ENCODE results near the gene SPAG4.

Gene SPAG4

DNA sequence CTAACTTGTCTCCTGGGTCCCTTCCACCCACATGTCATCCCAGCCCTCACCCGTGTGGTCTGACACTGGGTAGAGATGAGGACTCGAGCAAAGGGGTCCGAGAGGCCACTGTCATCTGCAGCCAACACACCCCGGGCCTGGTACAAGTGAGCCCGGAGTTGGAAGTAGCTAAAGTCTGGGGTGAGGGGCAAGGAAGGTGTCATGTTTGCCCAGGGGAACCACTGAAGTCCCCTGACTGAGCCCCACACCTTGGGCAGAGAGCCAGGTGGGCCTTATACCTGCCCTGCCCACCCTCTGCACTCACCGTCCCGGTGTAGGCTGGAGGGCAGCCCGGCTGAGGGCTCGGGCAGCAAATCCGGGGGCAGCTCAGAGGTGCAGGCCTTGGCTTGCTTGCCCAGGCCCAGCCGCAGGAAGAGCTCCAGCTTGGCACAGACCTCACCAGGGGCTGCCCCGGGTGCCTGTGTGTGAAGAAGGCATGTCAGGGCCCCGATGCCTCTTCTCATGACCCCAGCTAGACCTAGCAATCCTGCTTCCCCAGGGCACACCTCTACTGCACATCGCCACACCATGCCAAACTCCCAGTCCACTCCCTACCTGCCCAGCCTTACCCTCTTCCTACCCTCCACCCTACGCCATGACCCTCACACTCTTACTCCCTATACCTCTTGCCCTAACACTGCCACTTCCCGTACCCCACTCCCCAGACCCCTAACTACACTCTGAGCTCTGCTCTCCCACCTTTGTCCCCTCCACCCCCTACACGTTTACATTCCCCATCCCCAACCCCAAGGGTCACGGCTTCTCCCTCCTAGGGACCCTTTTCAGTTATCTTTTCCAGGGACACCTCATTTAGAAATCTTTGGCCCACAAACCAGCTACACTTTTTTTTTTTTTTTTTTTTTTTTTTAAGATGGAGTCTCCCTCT lies 31.7 kb upstream of the SPAG4 start:
- Histone ChIP-seq H3K9ac (ENCODE audit: low read depth in 1 of 2, low read length in 2 of 2) (no peak overlapping the region), H3K4me1 (ENCODE audit: control insufficient read depth in 1 of 2, insufficient read depth in 2 of 2, low read length in 2 of 2) (no peaks in the 10 kb centered on the region), H3K27ac (ENCODE audit: low read depth, low read length) (no peak overlapping the region), H3K4me3 (ENCODE audit: low read depth in 1 of 2, low read length in 2 of 2) (no peak overlapping the region), H3K9me3 (ENCODE audit: control insufficient read depth in 1 of 2, low read length in 2 of 2) (no peaks in the 10 kb centered on the region), H3K36me3 (ENCODE audit: control insufficient read depth in 1 of 2, insufficient read depth in 2 of 2, low read length in 2 of 2) (no peaks in the 10 kb centered on the region), H3K27me3 (ENCODE audit: control insufficient read depth in 1 of 2, insufficient read depth in 2 of 2, low read length in 2 of 2) (no peaks in the 10 kb centered on the region)

DNA sequence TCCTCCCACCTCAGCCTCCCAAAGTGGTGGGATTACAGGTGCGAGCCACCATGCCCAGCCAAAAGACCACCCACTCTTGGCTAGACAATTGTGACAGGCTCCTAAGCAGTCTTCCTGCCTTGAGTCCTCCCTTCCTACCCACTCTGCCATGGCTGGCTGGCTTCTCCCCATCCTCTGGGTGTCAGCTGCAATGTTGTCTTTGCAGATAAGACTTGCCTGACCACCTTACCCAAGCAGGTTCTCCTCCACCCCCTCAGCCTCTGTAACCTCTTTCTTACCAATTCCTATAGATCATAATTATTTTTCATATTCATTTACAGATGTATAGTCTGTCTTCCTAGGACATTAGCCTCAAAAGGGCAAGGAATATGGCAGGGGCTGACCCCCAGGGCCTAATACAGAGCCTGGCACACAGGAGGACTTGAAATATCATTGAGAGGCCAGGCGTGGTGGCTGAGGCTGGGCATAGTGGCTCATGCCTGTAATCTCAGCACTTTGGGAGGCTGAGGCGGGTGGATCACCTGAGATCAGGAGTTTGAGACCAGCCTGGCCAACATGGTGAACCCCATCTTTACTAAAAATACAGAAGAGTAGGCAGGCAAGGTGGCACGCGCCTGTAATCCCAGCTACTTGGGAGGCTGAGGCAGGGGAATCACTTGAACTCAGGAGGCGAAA lies 28.7 kb upstream of the SPAG4 start:
- Histone ChIP-seq H3K36me3 (ENCODE audit: control insufficient read depth in 1 of 2, insufficient read depth in 2 of 2, low read length in 2 of 2) (no peaks in the 10 kb centered on the region), H3K9ac (ENCODE audit: low read depth in 1 of 2, low read length in 2 of 2) (no peak overlapping the region), H3K27ac (ENCODE audit: low read depth, low read length) (no peak overlapping the region), H3K4me3 (ENCODE audit: low read depth in 1 of 2, low read length in 2 of 2) (no peak overlapping the region), H3K9me3 (ENCODE audit: control insufficient read depth in 1 of 2, low read length in 2 of 2) (no peaks in the 10 kb centered on the region), H3K4me1 (ENCODE audit: control insufficient read depth in 1 of 2, insufficient read depth in 2 of 2, low read length in 2 of 2) (no peaks in the 10 kb centered on the region), H3K27me3 (ENCODE audit: control insufficient read depth in 1 of 2, insufficient read depth in 2 of 2, low read length in 2 of 2) (no peaks in the 10 kb centered on the region)

DNA sequence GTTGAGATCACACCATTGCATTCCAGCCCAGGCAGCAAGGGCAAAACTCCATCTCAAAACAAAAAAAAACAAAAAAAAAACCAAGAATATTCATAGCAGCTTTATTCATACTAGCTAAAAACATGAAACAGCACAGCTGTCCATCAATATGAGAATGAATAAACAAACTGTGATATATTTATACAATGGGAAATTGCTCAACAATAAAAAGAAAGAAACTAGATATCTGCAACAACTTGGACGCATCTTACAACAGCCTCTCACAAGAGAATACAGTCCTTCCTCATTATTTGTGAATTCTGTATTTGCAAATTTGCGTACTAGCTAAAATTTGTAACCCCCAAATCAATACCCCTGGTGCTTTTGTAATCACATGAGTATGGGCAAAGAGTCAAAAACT lies 28.2 kb upstream of the SPAG4 start:
- Histone ChIP-seq H3K27ac (ENCODE audit: low read depth, low read length) (no peak overlapping the region), H3K4me1 (ENCODE audit: control insufficient read depth in 1 of 2, insufficient read depth in 2 of 2, low read length in 2 of 2) (peaks cover 0 to under 1% of the 10 kb centered on the region in 2 donors), H3K36me3 (ENCODE audit: control insufficient read depth in 1 of 2, insufficient read depth in 2 of 2, low read length in 2 of 2) (no peaks in the 10 kb centered on the region), H3K4me3 (ENCODE audit: low read depth in 1 of 2, low read length in 2 of 2) (no peak overlapping the region), H3K9ac (ENCODE audit: low read depth in 1 of 2, low read length in 2 of 2) (no peak overlapping the region), H3K27me3 (ENCODE audit: control insufficient read depth in 1 of 2, insufficient read depth in 2 of 2, low read length in 2 of 2) (no peaks in the 10 kb centered on the region), H3K9me3 (ENCODE audit: control insufficient read depth in 1 of 2, low read length in 2 of 2) (no peaks in the 10 kb centered on the region)

DNA sequence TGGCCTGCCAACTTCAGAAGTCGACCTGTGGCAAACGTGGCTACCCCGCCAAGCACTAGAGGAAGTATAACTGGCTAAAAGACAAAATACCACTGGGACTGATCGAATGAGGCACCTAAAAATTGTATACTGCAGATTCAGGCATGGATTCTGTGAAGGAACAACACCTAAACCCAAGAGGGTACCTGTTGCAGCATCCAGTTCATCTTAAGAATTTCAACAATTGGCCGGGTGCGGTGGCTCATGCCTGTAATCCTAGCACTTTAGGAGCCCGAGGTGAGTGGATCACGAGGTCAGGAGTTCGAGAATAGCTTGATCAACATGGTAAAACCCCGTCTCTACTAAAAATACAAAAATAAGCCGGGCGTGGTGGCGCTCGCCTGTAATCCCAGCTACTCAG lies 27.2 kb upstream of the SPAG4 start:
- no peaks in the 10 kb centered on the region for H3K27me3 ChIP-seq (ENCODE audit: control insufficient read depth in 1 of 2, insufficient read depth in 2 of 2, low read length in 2 of 2)
- no peaks in the 10 kb centered on the region for H3K36me3 ChIP-seq (ENCODE audit: control insufficient read depth in 1 of 2, insufficient read depth in 2 of 2, low read length in 2 of 2)
- H3K27ac ChIP-seq (ENCODE audit: low read depth, low read length) = no peak overlapping the region
- H3K9me3 ChIP-seq (ENCODE audit: control insufficient read depth in 1 of 2, low read length in 2 of 2) = no peaks in the 10 kb centered on the region
- no peak overlapping the region for H3K4me3 ChIP-seq (ENCODE audit: low read depth in 1 of 2, low read length in 2 of 2)
- no peak overlapping the region for H3K9ac ChIP-seq (ENCODE audit: low read depth in 1 of 2, low read length in 2 of 2)
- peaks cover 0 to 4% of the 10 kb centered on the region in 2 donors for H3K4me1 ChIP-seq (ENCODE audit: control insufficient read depth in 1 of 2, insufficient read depth in 2 of 2, low read length in 2 of 2)

DNA sequence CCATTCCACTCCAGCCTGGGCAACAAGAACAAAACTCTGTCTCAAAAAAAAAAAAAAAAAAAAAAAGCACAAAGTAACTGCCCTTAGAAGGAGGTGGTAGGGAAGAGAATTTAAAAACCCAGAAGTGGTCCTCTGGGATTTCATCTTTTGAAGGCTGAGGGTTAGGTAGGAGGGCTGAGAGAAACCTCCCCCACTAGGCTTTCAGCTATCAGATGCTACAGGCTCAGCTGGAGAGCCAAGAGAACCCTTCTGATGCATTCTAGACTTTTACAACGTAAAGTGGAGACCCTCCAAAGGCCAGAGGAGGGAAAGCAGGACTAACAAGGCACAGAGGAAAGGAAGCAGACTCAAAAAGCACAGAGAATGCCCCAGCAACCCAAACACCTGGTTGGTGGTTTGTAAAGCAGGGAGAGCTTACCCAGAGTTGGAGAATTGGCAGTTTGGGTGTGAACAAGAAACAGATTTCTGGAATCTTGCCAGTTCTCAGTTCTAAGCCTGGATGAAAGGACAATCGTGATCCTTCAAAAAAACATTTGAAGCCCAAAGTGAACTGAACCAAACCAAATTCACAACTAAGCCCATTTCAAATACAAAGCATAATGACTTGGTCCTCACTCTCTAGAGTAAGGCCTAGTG lies 23.2 kb upstream of the SPAG4 start:
- H3K9me3 ChIP-seq (ENCODE audit: control insufficient read depth in 1 of 2, low read length in 2 of 2) = no peaks in the 10 kb centered on the region
- H3K4me1 ChIP-seq (ENCODE audit: control insufficient read depth in 1 of 2, insufficient read depth in 2 of 2, low read length in 2 of 2) = peaks cover 9 to 13% of the 10 kb centered on the region in 2 donors
- H3K27me3 ChIP-seq (ENCODE audit: control insufficient read depth in 1 of 2, insufficient read depth in 2 of 2, low read length in 2 of 2) = no peaks in the 10 kb centered on the region
- H3K36me3 ChIP-seq (ENCODE audit: control insufficient read depth in 1 of 2, insufficient read depth in 2 of 2, low read length in 2 of 2) = no peaks in the 10 kb centered on the region
- no peak overlapping the region for H3K9ac ChIP-seq (ENCODE audit: low read depth in 1 of 2, low read length in 2 of 2)
- no peak overlapping the region for H3K27ac ChIP-seq (ENCODE audit: low read depth, low read length)
- no peak overlapping the region for H3K4me3 ChIP-seq (ENCODE audit: low read depth in 1 of 2, low read length in 2 of 2)

DNA sequence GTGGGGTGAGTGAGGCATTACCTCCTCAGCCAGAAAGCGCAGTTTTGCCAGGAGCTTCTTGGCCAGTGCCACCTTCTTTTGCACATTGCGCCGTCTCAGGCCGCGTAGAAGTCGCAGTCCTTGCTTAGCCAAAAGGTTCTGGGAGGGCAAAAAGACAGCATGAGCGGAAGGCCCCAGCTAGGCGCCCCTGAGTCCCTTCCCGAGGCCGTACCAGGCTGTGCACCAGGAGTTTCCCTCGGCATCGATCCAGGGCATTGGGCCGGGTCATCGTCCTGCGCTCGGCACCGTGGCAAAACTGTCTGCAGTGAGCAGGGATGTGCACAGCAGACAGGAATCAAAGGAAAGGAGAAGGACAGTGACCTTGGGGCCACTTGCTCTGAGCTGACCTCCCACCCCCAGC lies 20.2 kb upstream of the SPAG4 start:
- H3K27me3 ChIP-seq (ENCODE audit: control insufficient read depth in 1 of 2, insufficient read depth in 2 of 2, low read length in 2 of 2) = no peaks in the 10 kb centered on the region
- H3K27ac ChIP-seq (ENCODE audit: low read depth, low read length) = no peak overlapping the region
- no peak overlapping the region for H3K4me3 ChIP-seq (ENCODE audit: low read depth in 1 of 2, low read length in 2 of 2)
- H3K4me1 ChIP-seq (ENCODE audit: control insufficient read depth in 1 of 2, insufficient read depth in 2 of 2, low read length in 2 of 2) = peaks cover 13 to 22% of the 10 kb centered on the region in 2 donors
- H3K9me3 ChIP-seq (ENCODE audit: control insufficient read depth in 1 of 2, low read length in 2 of 2) = no peaks in the 10 kb centered on the region
- H3K9ac ChIP-seq (ENCODE audit: low read depth in 1 of 2, low read length in 2 of 2) = no peak overlapping the region
- no peaks in the 10 kb centered on the region for H3K36me3 ChIP-seq (ENCODE audit: control insufficient read depth in 1 of 2, insufficient read depth in 2 of 2, low read length in 2 of 2)

DNA sequence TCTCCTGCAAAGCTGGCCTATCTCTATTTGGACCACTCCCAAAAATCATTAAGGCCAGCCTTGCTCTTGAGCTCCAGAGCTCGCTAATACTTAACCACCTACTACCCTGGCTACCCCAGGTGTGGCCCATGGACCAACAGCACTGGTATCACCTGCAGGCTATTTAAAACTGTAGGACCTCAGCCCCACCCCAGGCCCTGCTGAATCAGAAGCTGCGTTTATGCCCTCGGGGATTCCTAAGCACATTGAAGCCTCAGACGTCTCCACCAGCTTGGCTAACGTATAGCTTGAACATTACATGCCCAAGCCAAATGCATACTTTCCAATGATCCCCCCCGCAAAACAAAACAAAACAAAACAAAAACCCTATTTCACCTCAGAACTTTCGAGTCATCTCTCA lies 19.7 kb upstream of the SPAG4 start:
- H3K9me3 ChIP-seq (ENCODE audit: control insufficient read depth in 1 of 2, low read length in 2 of 2) = no peaks in the 10 kb centered on the region
- peaks cover 3 to 4% of the 10 kb centered on the region in 2 donors for H3K27me3 ChIP-seq (ENCODE audit: control insufficient read depth in 1 of 2, insufficient read depth in 2 of 2, low read length in 2 of 2)
- no peak overlapping the region for H3K27ac ChIP-seq (ENCODE audit: low read depth, low read length)
- H3K4me3 ChIP-seq (ENCODE audit: low read depth in 1 of 2, low read length in 2 of 2) = no peak overlapping the region
- no peak overlapping the region for H3K9ac ChIP-seq (ENCODE audit: low read depth in 1 of 2, low read length in 2 of 2)
- no peaks in the 10 kb centered on the region for H3K36me3 ChIP-seq (ENCODE audit: control insufficient read depth in 1 of 2, insufficient read depth in 2 of 2, low read length in 2 of 2)
- peaks cover 15 to 26% of the 10 kb centered on the region in 2 donors for H3K4me1 ChIP-seq (ENCODE audit: control insufficient read depth in 1 of 2, insufficient read depth in 2 of 2, low read length in 2 of 2)

DNA sequence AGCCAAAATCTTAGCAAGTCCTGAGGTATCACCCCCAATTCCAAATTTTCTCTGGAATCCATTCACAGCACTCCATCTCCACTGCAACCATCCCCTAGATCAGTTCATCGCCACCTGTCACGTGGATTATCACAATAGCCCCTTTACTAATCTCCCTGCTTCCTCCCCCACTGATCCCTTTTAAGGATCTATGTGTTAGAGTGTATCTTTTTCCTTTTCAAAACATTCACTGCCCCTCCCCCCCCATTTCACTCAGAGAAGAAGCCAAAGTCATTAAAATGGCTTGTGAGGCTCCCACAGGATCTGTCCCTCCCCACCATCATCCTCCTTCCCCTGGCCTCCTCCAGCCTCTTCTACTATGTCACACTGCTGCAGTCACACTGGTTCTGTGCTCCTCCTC lies 18.4 kb upstream of the SPAG4 start:
- no peak overlapping the region for H3K4me3 ChIP-seq (ENCODE audit: low read depth in 1 of 2, low read length in 2 of 2)
- no peaks in the 10 kb centered on the region for H3K9me3 ChIP-seq (ENCODE audit: control insufficient read depth in 1 of 2, low read length in 2 of 2)
- H3K27me3 ChIP-seq (ENCODE audit: control insufficient read depth in 1 of 2, insufficient read depth in 2 of 2, low read length in 2 of 2) = peaks cover 7 to 8% of the 10 kb centered on the region in 2 donors
- no peaks in the 10 kb centered on the region for H3K36me3 ChIP-seq (ENCODE audit: control insufficient read depth in 1 of 2, insufficient read depth in 2 of 2, low read length in 2 of 2)
- H3K9ac ChIP-seq (ENCODE audit: low read depth in 1 of 2, low read length in 2 of 2) = no peak overlapping the region
- peaks cover 20 to 34% of the 10 kb centered on the region in 2 donors for H3K4me1 ChIP-seq (ENCODE audit: control insufficient read depth in 1 of 2, insufficient read depth in 2 of 2, low read length in 2 of 2)
- no peak overlapping the region for H3K27ac ChIP-seq (ENCODE audit: low read depth, low read length)

DNA sequence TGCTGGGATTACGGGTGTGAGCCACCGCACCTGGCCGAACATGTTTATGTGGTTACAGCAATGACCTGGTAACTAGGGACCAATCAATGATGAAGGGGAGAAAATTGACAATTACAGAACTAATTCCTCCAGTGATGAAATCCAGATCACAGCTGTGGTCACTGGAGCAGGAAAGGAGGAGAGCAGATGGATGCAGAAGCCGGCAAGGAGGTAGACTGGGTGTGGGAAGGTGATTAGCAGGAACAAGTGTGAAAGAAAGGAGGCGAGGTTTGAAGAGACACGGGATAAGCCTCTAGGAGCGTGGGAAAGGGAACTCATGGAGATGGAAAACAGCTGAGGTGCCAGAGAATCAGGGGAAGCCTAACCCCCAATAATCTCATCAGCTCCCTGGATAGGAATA lies 17.2 kb upstream of the SPAG4 start:
- Histone ChIP-seq H3K4me1 (ENCODE audit: control insufficient read depth in 1 of 2, insufficient read depth in 2 of 2, low read length in 2 of 2) (peaks cover 16 to 35% of the 10 kb centered on the region in 2 donors), H3K27me3 (ENCODE audit: control insufficient read depth in 1 of 2, insufficient read depth in 2 of 2, low read length in 2 of 2) (peaks cover 7 to 8% of the 10 kb centered on the region in 2 donors), H3K9me3 (ENCODE audit: control insufficient read depth in 1 of 2, low read length in 2 of 2) (no peaks in the 10 kb centered on the region), H3K27ac (ENCODE audit: low read depth, low read length) (no peak overlapping the region), H3K4me3 (ENCODE audit: low read depth in 1 of 2, low read length in 2 of 2) (no peak overlapping the region), H3K36me3 (ENCODE audit: control insufficient read depth in 1 of 2, insufficient read depth in 2 of 2, low read length in 2 of 2) (no peaks in the 10 kb centered on the region), H3K9ac (ENCODE audit: low read depth in 1 of 2, low read length in 2 of 2) (no peak overlapping the region)
